HepG2 (cell line): Measurements from ENCODE around the gene CYB5A. TPM values are rescaled to one million over a fixed set of nuclear protein-coding genes. Genes with fewer than 3 reads are reported as not detected.
A peak's percentile ranks its signal among the peaks of the same experiment; 100 is the strongest.

Experiments used
- ATAC-seq: fragments of 200-7000 bp; cut with Tn5 transposase; 3 replicates; pipeline ENCODE4 v1.9.1; 2020; ENCODE audit warnings: mild to moderate bottlenecking, moderate library complexity
- BruUV-seq: library from RNA; stranded (reverse); fragments of 400-500 nt; replicated peaks from 2 replicates; lab custom pipeline; 2021; lab: Mats Ljungman, UMichigan
- CTCF ChIA-PET: fragments of 300-600 bp; formaldehyde crosslinking; extraction: SDS; loops from one replicate; lab custom pipeline; 2021; ENCODE audit warnings: low total read pairs, inconsistent platforms, low intra/inter-chr PET ratio; lab: Yijun Ruan, JAX
- POLR2A ChIA-PET: fragments of 350-600 bp; sonication (Branson Sonifier 250); formaldehyde crosslinking; loops from one replicate; lab custom pipeline; 2020; ENCODE audit warnings: antibody characterized with exemption, inconsistent platforms; lab: Yijun Ruan, JAX
- DNase-seq: peaks from one replicate; pipeline ENCODE4 v3.0.0-alpha.2; 2015; ENCODE audit warnings: low spot score
- FAIRE-seq: peaks from 3 replicates; lab custom pipeline; 2011; peaks lifted over from hg19 to GRCh38; lab: Jason Lieb, UNC
- H2AFZ ChIP-seq: one replicate; pipeline ENCODE4 v1.6.1; 2011; ENCODE audit warnings: low read length, inconsistent platforms
- H3K27ac ChIP-seq: fragments of 300-600 bp; 3 replicates; pipeline ENCODE4 v1.8.0; 2011; ENCODE audit warnings: mixed run types, mild to moderate bottlenecking, mixed read lengths, low read length, inconsistent platforms; ENCODE audit not compliant: insufficient read depth; ENCODE audit errors: extremely low read length
- H3K27me3 ChIP-seq, 2 experiments: fragments of 200-600 bp in 1 of 2; 2 replicates in 1 of 2; 3 replicates in 1 of 2; pipeline versions ENCODE4 v1.6.0 to v1.8.0; 2011; ENCODE audit warnings: low read length in 2 of 2, mild to moderate bottlenecking in 2 of 2, moderate library complexity in 2 of 2, inconsistent platforms in 1 of 2; ENCODE audit not compliant: insufficient read depth in 2 of 2, control insufficient read depth in 1 of 2
- H3K36me3 ChIP-seq, 2 experiments: fragments of 200-600 bp in 1 of 2; replicated peaks in 1 of 2; 2 replicates in 1 of 2; 3 replicates in 1 of 2; pipeline versions ENCODE4 v1.5.1 to v1.8.0; 2011; ENCODE audit warnings: low read length in 2 of 2, inconsistent platforms in 1 of 2; ENCODE audit not compliant: insufficient read depth in 2 of 2, control insufficient read depth in 1 of 2
- H3K4me1 ChIP-seq: 2 replicates; pipeline ENCODE4 v1.5.1; 2012; ENCODE audit warnings: low read length, inconsistent platforms; ENCODE audit not compliant: insufficient read depth
- H3K4me2 ChIP-seq: 2 replicates; pipeline ENCODE4 v1.6.0; 2011; ENCODE audit warnings: low read depth, low read length, inconsistent platforms
- H3K4me3 ChIP-seq, 3 experiments: fragments of 200-600 bp in 1 of 3; sonication (generic), shearing (Covaris generic) in 1 of 3; replicated peaks in 1 of 3; 2 replicates each; pipeline ENCODE4 v1.5.1; 2011 to 2016; ENCODE audit warnings: low read length in 3 of 3, inconsistent platforms in 2 of 3, low read depth in 2 of 3, mild to moderate bottlenecking in 2 of 3, control low read depth in 1 of 3, mixed read lengths in 1 of 3; ENCODE audit not compliant: insufficient read depth in 1 of 3
- H3K79me2 ChIP-seq: one replicate; pipeline ENCODE4 v1.6.1; 2011; ENCODE audit warnings: low read length, inconsistent platforms; ENCODE audit not compliant: insufficient read depth
- H3K9ac ChIP-seq: 2 replicates; pipeline ENCODE4 v1.6.0; 2011; ENCODE audit warnings: mild to moderate bottlenecking, low read depth, low read length, inconsistent platforms; ENCODE audit not compliant: insufficient read depth
- H3K9me3 ChIP-seq: 2 replicates; pipeline ENCODE4 v1.5.1; 2012; ENCODE audit warnings: mild to moderate bottlenecking, low read length
- H4K20me1 ChIP-seq: 2 replicates; pipeline ENCODE4 v1.6.0; 2011; ENCODE audit warnings: inconsistent platforms, mild to moderate bottlenecking, low read length, moderate library complexity; ENCODE audit not compliant: insufficient read depth
- ATF7 ChIP-seq, 2 experiments: fragments of 450-650 bp in 1 of 2; sonication (generic) in 1 of 2; formaldehyde crosslinking in 1 of 2; IDR thresholded peaks; 2 replicates each; pipeline versions ENCODE4 v1.4.0 to v1.6.1; 2016 to 2020; ENCODE audit warnings: antibody characterized with exemption in 1 of 2, mild to moderate bottlenecking in 1 of 2, missing genetic modification reagents in 1 of 2
- CEBPG ChIP-seq: IDR thresholded peaks from 2 replicates; pipeline ENCODE4 v1.6.1; 2016
- DNMT1 ChIP-seq: sonication (generic); formaldehyde crosslinking; IDR thresholded peaks from 2 replicates; pipeline ENCODE4 v1.5.1; 2020; ENCODE audit warnings: mild to moderate bottlenecking, missing genetic modification reagents
- FOSL2 ChIP-seq: sonication (generic); formaldehyde crosslinking; IDR thresholded peaks from 2 replicates; pipeline ENCODE4 v1.4.0; 2020; ENCODE audit warnings: missing genetic modification reagents
- HNF1B ChIP-seq: sonication (generic); formaldehyde crosslinking; IDR thresholded peaks from 2 replicates; pipeline ENCODE4 v1.5.1; 2020; ENCODE audit warnings: mild to moderate bottlenecking, moderate library complexity, missing genetic modification reagents
- MAFF ChIP-seq: IDR thresholded peaks from 2 replicates; pipeline ENCODE4 v1.6.1; 2011; ENCODE audit warnings: low read depth, low read length, improper control_type of control experiment
- MIER3 ChIP-seq: IDR thresholded peaks from 2 replicates; pipeline ENCODE4 v1.6.1; 2016; ENCODE audit warnings: missing compliant biosample characterization, borderline replicate concordance
- POLR2AphosphoS2 ChIP-seq: IDR thresholded peaks from 2 replicates; pipeline ENCODE4 v1.6.1; 2011; ENCODE audit warnings: low read depth, low read length, improper control_type of control experiment
- SNAI1 ChIP-seq: sonication (generic); formaldehyde crosslinking; IDR thresholded peaks from 2 replicates; pipeline ENCODE4 v1.5.0; 2020; ENCODE audit warnings: mild to moderate bottlenecking, missing genetic modification reagents, borderline replicate concordance
- SOX13 ChIP-seq, 3 experiments: fragments of 450-650 bp in 1 of 3; sonication (generic) in 1 of 3; formaldehyde crosslinking in 1 of 3; IDR thresholded peaks in 2 of 3; conservative IDR thresholded peaks in 1 of 3; 2 replicates each; pipeline versions ENCODE4 v1.5.0 to v1.6.1; 2016 to 2020; ENCODE audit warnings: antibody characterized with exemption in 1 of 3, mild to moderate bottlenecking in 1 of 3, missing compliant biosample characterization in 1 of 3, missing genetic modification reagents in 1 of 3, moderate library complexity in 1 of 3
- TOPORS ChIP-seq: sonication (generic); formaldehyde crosslinking; IDR thresholded peaks from 2 replicates; pipeline ENCODE4 v1.8.0; 2023; ENCODE audit warnings: mild to moderate bottlenecking, missing genetic modification reagents
- ZBTB33 ChIP-seq: sonication (generic); formaldehyde crosslinking; IDR thresholded peaks from 2 replicates; pipeline ENCODE4 v1.4.0; 2020; ENCODE audit warnings: missing genetic modification reagents
- ZBTB37 ChIP-seq: sonication (generic); formaldehyde crosslinking; IDR thresholded peaks from 2 replicates; pipeline ENCODE4 v1.4.0; 2020; ENCODE audit warnings: mild to moderate bottlenecking, missing genetic modification reagents
- ZBTB42 ChIP-seq: sonication (generic); formaldehyde crosslinking; IDR thresholded peaks from 2 replicates; pipeline ENCODE4 v1.5.0; 2020; ENCODE audit warnings: mild to moderate bottlenecking, missing genetic modification reagents
- ZNF251 ChIP-seq: sonication (generic); formaldehyde crosslinking; IDR thresholded peaks from 2 replicates; pipeline ENCODE4 v1.9.0; 2021; ENCODE audit warnings: mild to moderate bottlenecking, missing genetic modification reagents
- ZNF263 ChIP-seq: sonication (generic); formaldehyde crosslinking; IDR thresholded peaks from 2 replicates; pipeline ENCODE4 v1.4.0; 2020; ENCODE audit warnings: missing genetic modification reagents
- ZNF281 ChIP-seq: sonication (generic); formaldehyde crosslinking; IDR thresholded peaks from 2 replicates; pipeline ENCODE4 v1.4.0; 2020; ENCODE audit warnings: missing genetic modification reagents, borderline replicate concordance
- WGBS: methylation state at CpG from one replicate; pipeline ENCODE4 v1.1.6; 2017; ENCODE audit warnings: low lambda C conversion rate; 5-methylcytosine and 5-hydroxymethylcytosine counted together
- in situ Hi-C: cut with HindIII; loops from 2 replicates; pipeline ENCODE4 v1.10.0; 2017; ENCODE audit warnings: low pct_unique_long_range_greater_than_20kb; ENCODE audit not compliant: extremely low pct_ligation_motif_present
- intact Hi-C: fragments of 100-400 bp; cut with micrococcal nuclease; formaldehyde crosslinking; loops from one replicate; pipeline ENCODE4 v1.10.0; 2022; ENCODE audit not compliant: unreplicated experiment
- polyA plus RNA-seq, 8 experiments: library from polyadenylated mRNA; depleted of rRNA in 3 of 8; stranded (reverse) in 7 of 8; unstranded in 1 of 8; fragments of >200 nt; fragmentation: Illumina TruSeq in 4 of 8; extraction: Trizol in 4 of 8; gene quantifications; 2 replicates each; pipeline versions ENCODE4 v1.2.1 to v1.2.3, GENCODE V29; 2011 to 2016; ENCODE audit warnings: low read depth in 4 of 8, missing spikeins in 1 of 8, mixed read lengths in 1 of 8; ENCODE audit not compliant: insufficient read depth in 1 of 8
- total RNA-seq, 5 experiments: library from RNA; depleted of rRNA; stranded (reverse); fragments of >200 nt; fragmentation: Illumina TruSeq; extraction: Trizol; gene quantifications; 2 replicates each; pipeline ENCODE4 v1.2.3, GENCODE V29; 2016; ENCODE audit warnings: low read depth in 1 of 5

Gene CYB5A
- total and polyA plus RNA-seq, 2 of the 13 experiments (the other 11 are each of a cell fraction or from before 2014, with no cell fraction given): 215 to 356 TPM

GRCh38 chr18:74219056-74219455 lies 72.7 kb downstream of the CYB5A start:
- Histone ChIP-seq H2AFZ (no peak overlapping the region), H3K4me2 (no peak overlapping the region), H4K20me1 (no peaks in the 10 kb centered on the region), H3K36me3 (no peaks in the 10 kb centered on the region), H3K4me3 (no peak overlapping the region), H3K9me3 (no peaks in the 10 kb centered on the region), H3K4me1 (peaks cover 24% of the 10 kb centered on the region), H3K9ac (no peak overlapping the region), H3K27ac (no peak overlapping the region), H3K79me2 (no peaks in the 10 kb centered on the region), H3K27me3 (no peaks in the 10 kb centered on the region; a peak in 1 of 5 replicates)
- ATAC-seq (peak; percentile 41; the same call in 1 of the 3 replicates), DNase-seq (no peak), FAIRE-seq (no peak)
- POLR2A ChIA-PET: no interaction called here
- in situ Hi-C loops: no loop called here
- CTCF ChIA-PET: no interaction called here
- intact Hi-C loops: no loop called here
- no TSS peak for BruUV-seq
- 74% methylated on average over 10 of the region's 10 CpGs for WGBS
- TF ChIP-seq SOX13 (IDR thresholded peaks at IDR 0.05) (no peak), SOX13 (CRISPR knock-in tag; conservative IDR thresholded peaks at IDR 0.05 in 1 of 2, IDR thresholded peaks at IDR 0.05 in 1 of 2) (0 out of 4 replicates have a peak, but pooled peaks of 1 of the 2 experiments have one; percentile 4), ZBTB33 (CRISPR knock-in tag) (0 out of 2 replicates have a peak, but pooled peaks have one; percentile 33), ZBTB42 (CRISPR knock-in tag) (no peak), MIER3 (CRISPR knock-in tag) (no peak), HNF1B (CRISPR knock-in tag) (no peak), SNAI1 (no peak), POLR2AphosphoS2 (no peak), ATF7 (IDR thresholded peaks at IDR 0.05) (no peak), ATF7 (CRISPR knock-in tag; IDR thresholded peaks at IDR 0.05) (no peak), ZBTB37 (CRISPR knock-in tag) (no peak), ZNF281 (CRISPR knock-in tag) (0 out of 2 replicates have a peak, but pooled peaks have one; percentile 14), CEBPG (CRISPR knock-in tag) (peak; percentile 12; the same call in 1 of the 2 replicates), ZNF251 (no peak), FOSL2 (CRISPR knock-in tag) (peak; percentile 59; the same call in 1 of the 2 replicates), ZNF263 (CRISPR knock-in tag) (no peak), TOPORS (no peak), MAFF (no peak), DNMT1 (CRISPR knock-in tag) (no peak)
